SIG-M5 treated with dmso at 0.1 percent for 504 hours (cell line): ENCODE results near the gene TNFSF11.

Experiments used
- DNase-seq: peaks from one replicate; lab custom pipeline; 2025; ENCODE audit not compliant: unreplicated experiment; lab: John Stamatoyannopoulos, UW

TNFSF11 gene

DNA sequence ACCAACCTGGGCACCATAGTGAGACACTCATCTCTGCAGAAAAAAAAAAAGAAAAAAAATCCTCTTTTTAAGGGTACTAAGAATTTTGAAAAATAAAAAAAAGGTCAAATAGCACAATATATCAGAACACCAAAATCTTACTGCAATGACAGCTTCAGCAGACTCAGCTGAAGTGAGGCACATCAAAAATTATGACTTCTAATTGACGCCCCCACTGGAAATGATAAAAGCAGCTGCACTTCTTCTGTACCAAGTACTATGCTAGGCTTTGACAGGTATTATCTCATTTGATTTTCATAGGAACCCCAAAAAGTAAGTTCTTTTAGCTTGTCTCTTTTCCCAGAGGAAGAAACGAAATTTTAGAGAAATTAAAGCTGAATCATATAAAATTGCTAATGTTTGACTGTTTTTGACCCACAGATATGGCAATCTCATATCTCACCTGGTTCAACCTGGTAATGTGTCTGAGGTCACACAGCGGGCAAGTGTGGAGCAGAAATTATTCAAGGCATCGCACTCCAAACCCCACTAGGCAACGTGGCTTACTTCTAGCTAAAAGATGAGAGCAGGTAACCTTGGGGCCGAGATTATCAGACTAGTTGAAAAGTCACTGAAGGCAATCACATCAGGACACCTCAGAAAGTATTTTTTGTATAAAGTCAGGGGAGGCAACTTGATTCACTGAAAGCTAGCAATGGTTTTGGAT lies 78.1 kb downstream of the TNFSF11 start:
- no peak for DNase-seq

GRCh38 chr13:42652642-42653415 lies 78.9 kb downstream of the TNFSF11 start:
- DNase-seq = no peak

DNA sequence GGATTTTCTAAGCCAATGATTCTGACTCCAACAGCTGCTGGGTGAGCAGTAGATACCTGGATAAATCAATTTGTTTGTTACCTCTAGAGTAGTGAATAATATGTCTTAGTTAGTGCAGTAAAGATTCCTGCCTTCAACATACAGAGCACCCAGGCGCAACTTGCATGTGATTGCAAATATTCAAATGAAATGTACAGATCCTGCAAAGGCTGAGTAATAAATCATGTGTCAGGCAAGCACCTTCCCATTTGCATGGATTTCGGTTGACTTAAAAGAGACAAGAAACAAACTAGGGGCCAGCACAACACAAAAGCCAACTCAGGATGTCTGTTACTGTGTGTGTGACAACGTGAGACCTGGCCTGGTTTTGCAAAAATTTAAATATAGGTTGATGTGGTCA lies 79.7 kb downstream of the TNFSF11 start:
- DNase-seq = no peak

DNA sequence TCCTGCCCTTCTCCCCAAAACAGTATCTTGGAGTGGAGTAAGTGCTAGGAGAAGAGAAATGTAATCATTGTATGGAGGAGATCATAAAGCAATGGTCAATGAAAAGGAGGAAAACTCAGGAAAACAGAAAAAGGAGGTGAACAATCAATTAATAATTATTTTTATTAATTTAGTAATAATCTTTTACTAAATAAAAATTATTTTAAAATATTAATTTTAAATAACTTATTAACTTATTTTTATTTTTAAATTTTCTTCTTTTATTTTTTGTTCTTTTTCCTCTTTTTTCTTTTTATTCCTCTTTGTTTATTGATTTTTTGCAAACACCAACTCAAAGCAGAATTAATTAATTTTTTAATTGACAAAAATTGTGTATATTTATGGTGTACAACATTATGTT lies 80.3 kb downstream of the TNFSF11 start:
- DNase-seq = no peak

DNA sequence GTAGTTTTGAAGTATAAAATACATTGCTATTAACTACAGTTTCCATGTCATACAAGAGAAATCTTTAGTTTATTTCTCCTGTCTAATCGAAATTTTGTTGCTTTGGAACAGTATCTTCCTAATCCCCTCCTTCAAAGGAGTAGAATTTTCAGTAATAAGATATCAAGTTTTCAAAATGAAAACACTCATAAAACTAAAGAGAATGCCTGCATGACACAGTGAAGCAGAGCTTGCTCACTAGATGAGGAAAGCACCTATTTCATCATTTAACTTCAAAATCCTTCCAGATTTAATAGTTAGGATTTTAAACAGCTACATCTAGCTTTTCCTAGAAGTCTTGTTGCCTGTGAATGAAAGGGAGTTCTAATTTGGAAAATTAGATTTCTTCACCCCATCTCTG lies 80.8 kb downstream of the TNFSF11 start:
- DNase-seq = no peak

DNA sequence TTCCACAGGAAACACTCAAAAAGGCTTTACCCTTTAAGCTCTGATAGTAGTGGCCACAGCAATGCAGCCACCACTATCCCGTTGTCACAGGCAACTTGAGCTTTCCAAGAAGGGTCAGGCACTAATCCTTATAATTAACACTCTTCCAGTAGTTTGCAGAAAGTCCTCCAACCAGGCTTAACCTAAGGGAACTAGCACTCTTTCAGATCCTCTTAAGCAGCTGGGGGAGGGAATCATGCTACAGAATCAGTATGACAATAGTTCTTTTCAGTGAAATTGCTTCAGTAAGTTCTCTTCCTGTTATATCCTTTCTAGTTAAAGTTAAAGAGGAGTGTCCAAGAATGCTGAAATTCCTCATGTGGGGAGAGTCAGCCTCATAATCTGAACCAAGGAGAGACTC lies 82.2 kb downstream of the TNFSF11 start:
- DNase-seq = no peak

DNA sequence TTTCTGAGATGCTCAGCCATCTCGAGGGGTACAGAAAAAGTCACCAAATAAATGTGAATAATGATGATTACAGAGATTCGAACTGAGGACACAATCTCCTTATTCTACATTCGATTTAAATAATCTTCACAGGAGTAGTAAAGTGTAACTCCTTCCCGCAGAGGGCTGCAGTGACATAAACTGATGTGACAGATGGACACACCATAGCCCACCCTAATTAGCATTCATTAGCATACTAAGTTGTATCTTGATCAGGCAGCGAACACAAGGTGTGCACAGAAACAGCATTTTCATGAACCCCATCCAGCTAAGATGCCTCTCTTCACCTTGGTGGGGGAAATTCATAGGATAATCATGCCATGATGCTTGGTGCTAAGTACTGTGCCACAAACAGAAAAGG lies 83.0 kb downstream of the TNFSF11 start:
- no peak for DNase-seq
